HEK293T (cell line): ENCODE results near the gene GIGYF1.

ENCODE experiments used
- ELF4 ChIP-seq: fragments of 450-650 bp; IDR thresholded peaks from 2 replicates; pipeline ENCODE4 v1.6.1; 2017; ENCODE audit warnings: antibody characterized with exemption
- SUZ12 ChIP-seq: fragments of 450-650 bp; IDR thresholded peaks from 2 replicates; pipeline ENCODE4 v1.6.1; 2016; ENCODE audit warnings: mild to moderate bottlenecking
- TF ChIP-seq, protein P1 (sequence below): fragments of 450-650 bp; IDR thresholded peaks from 2 replicates; pipeline ENCODE4 v1.6.1; 2016

DNA sequence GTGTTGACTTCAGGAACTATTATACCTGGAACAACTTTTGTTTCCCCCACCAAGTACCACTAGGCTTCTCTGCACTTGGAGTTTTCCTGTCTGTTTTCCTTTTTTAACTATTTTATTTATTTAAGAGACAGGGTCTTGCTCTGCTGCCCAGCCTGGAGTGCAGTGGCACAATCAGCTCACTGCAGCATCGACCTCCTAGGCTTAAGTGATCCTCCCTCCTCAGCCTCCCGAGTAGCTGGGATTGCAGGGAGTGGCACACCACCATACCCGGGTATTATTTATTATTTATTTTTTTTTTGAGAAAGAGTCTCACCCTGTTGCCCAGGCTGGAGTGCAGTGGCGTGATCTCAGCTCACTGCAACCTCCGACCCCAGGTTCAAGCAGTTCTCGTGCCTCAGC, 2.1 kb upstream of the GIGYF1 start:
- no peak for TF ChIP-seq SUZ12
- TF ChIP-seq ELF4: no peak
- TF ChIP-seq, protein P1, sequence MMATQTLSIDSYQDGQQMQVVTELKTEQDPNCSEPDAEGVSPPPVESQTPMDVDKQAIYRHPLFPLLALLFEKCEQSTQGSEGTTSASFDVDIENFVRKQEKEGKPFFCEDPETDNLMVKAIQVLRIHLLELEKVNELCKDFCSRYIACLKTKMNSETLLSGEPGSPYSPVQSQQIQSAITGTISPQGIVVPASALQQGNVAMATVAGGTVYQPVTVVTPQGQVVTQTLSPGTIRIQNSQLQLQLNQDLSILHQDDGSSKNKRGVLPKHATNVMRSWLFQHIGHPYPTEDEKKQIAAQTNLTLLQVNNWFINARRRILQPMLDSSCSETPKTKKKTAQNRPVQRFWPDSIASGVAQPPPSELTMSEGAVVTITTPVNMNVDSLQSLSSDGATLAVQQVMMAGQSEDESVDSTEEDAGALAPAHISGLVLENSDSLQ: no peak
